GM12878 (cell line): ENCODE results near the gene PROX2. TPM values are rescaled to one million over a fixed set of nuclear protein-coding genes. Genes with fewer than 3 reads are reported as not detected.

Source experiments
- ATAC-seq: fragments of 200-7000 bp; cut with Tn5 transposase; 3 replicates; pipeline ENCODE4 v1.9.1; 2020; ENCODE audit warnings: mild to moderate bottlenecking, moderate library complexity
- BruUV-seq: library from RNA; stranded (reverse); fragments of 400-500 nt; replicated peaks from 2 replicates; lab custom pipeline; 2021; lab: Mats Ljungman, UMichigan
- CTCF ChIA-PET: fragments of 300-600 bp; sonication (Branson Sonifier 250); formaldehyde crosslinking; extraction: SDS; loops from one replicate; lab custom pipeline; 2021; ENCODE audit warnings: inconsistent platforms; lab: Yijun Ruan, JAX
- POLR2A ChIA-PET: fragments of 350-600 bp; formaldehyde crosslinking; extraction: SDS; loops from one replicate; lab custom pipeline; 2021; ENCODE audit warnings: inconsistent platforms; lab: Charles Lee
- RAD21 ChIA-PET: fragments of 300-600 bp; sonication (Branson Sonifier 250); formaldehyde crosslinking; loops from one replicate; lab custom pipeline; 2023; ENCODE audit warnings: antibody characterized with exemption; ENCODE audit not compliant: unreplicated experiment; lab: Charles Lee
- SMC1A ChIA-PET: fragments of 300-600 bp; sonication (Branson Sonifier 250); formaldehyde crosslinking; loops from one replicate; lab custom pipeline; 2023; ENCODE audit not compliant: unreplicated experiment, uncharacterized antibody; lab: Charles Lee
- DNase-seq: peaks from one replicate; pipeline ENCODE4 v3.0.0-alpha.2; 2011; ENCODE audit warnings: low read depth, low spot score
- FAIRE-seq: peaks from 3 replicates; lab custom pipeline; 2011; peaks lifted over from hg19 to GRCh38; lab: Jason Lieb, UNC
- H2AFZ ChIP-seq: 2 replicates; pipeline ENCODE4 v1.6.0; 2011; ENCODE audit warnings: low read depth, low read length, control low read depth; ENCODE audit not compliant: control insufficient read depth
- H3K27ac ChIP-seq: 2 replicates; pipeline ENCODE4 v1.5.1; 2011; ENCODE audit warnings: control low read depth; ENCODE audit not compliant: control insufficient read depth, insufficient read depth
- H3K27me3 ChIP-seq, 2 experiments: replicated peaks in 1 of 2; 2 replicates each; pipeline versions ENCODE4 v1.6.0 to v1.6.1; 2011; ENCODE audit warnings: low read length in 1 of 2; ENCODE audit not compliant: control insufficient read depth in 2 of 2, insufficient read depth in 2 of 2
- H3K36me3 ChIP-seq, 2 experiments: 2 replicates each; pipeline ENCODE4 v1.5.1; 2011; ENCODE audit warnings: low read length in 1 of 2; ENCODE audit not compliant: control insufficient read depth in 2 of 2, insufficient read depth in 2 of 2
- H3K4me1 ChIP-seq: 2 replicates; pipeline ENCODE4 v1.6.1; 2011; ENCODE audit warnings: mild to moderate bottlenecking, low read length, moderate library complexity, mixed read lengths; ENCODE audit not compliant: control insufficient read depth, insufficient read depth
- H3K4me2 ChIP-seq: 2 replicates; pipeline ENCODE4 v1.6.0; 2011; ENCODE audit warnings: control low read depth; ENCODE audit not compliant: control insufficient read depth, insufficient read depth
- H3K4me3 ChIP-seq: fragments of 200-600 bp; sonication (generic); 2 replicates; pipeline ENCODE4 v1.5.1; 2016
- H3K79me2 ChIP-seq: 2 replicates; pipeline ENCODE4 v1.6.0; 2011; ENCODE audit warnings: low read length; ENCODE audit not compliant: control insufficient read depth, insufficient read depth
- H3K9ac ChIP-seq: 2 replicates; pipeline ENCODE4 v1.8.0; 2011; ENCODE audit warnings: low read length, control low read depth, mixed read lengths; ENCODE audit not compliant: control insufficient read depth, insufficient read depth
- H3K9me3 ChIP-seq: replicated peaks from 3 replicates; pipeline ENCODE4 v1.5.1; 2011; ENCODE audit warnings: mild to moderate bottlenecking, low read length; ENCODE audit not compliant: control insufficient read depth, insufficient read depth
- H4K20me1 ChIP-seq: 2 replicates; pipeline ENCODE4 v1.6.0; 2011; ENCODE audit not compliant: control insufficient read depth, insufficient read depth
- ATF7 ChIP-seq: fragments of 450-650 bp; IDR thresholded peaks from 2 replicates; pipeline ENCODE4 v1.6.1; 2016; ENCODE audit warnings: low read depth, mild to moderate bottlenecking
- DPF2 ChIP-seq: fragments of 450-650 bp; IDR thresholded peaks from 2 replicates; pipeline ENCODE4 v1.6.1; 2017; ENCODE audit warnings: mild to moderate bottlenecking
- EED ChIP-seq: sonication (generic); IDR thresholded peaks from 2 replicates; pipeline ENCODE4 v1.6.1; 2016; ENCODE audit warnings: antibody characterized with exemption, low read depth
- ESRRA ChIP-seq: IDR thresholded peaks from 2 replicates; pipeline ENCODE4 v1.6.1; 2012; ENCODE audit warnings: mild to moderate bottlenecking, low read length, improper control_type of control experiment
- KLF5 ChIP-seq: fragments of 450-650 bp; IDR thresholded peaks from 2 replicates; pipeline ENCODE4 v1.6.1; 2014; ENCODE audit warnings: mild to moderate bottlenecking; ENCODE audit not compliant: partially characterized antibody
- LARP7 ChIP-seq: fragments of 450-650 bp; IDR thresholded peaks from 2 replicates; pipeline ENCODE4 v1.6.1; 2017; ENCODE audit warnings: mild to moderate bottlenecking
- MTA2 ChIP-seq: fragments of 450-650 bp; IDR thresholded peaks from 2 replicates; pipeline ENCODE4 v1.6.1; 2016; ENCODE audit warnings: low read depth, mild to moderate bottlenecking, moderate library complexity
- MXI1 ChIP-seq: fragments of 150-350 bp; IDR thresholded peaks from 2 replicates; pipeline ENCODE4 v1.6.1; 2011; ENCODE audit warnings: low read depth, mild to moderate bottlenecking, inconsistent platforms, low read length, improper control_type of control experiment
- NRF1 ChIP-seq: conservative IDR thresholded peaks from 2 replicates; pipeline ENCODE4 v1.6.1; 2011; ENCODE audit warnings: mild to moderate bottlenecking, low read depth, low read length, improper control_type of control experiment
- POU2F2 ChIP-seq: IDR thresholded peaks from 3 replicates; pipeline ENCODE4 v1.6.1; 2011; ENCODE audit warnings: low read depth, mild to moderate bottlenecking, low read length, borderline replicate concordance
- RAD51 ChIP-seq: fragments of 450-650 bp; IDR thresholded peaks from 2 replicates; pipeline ENCODE4 v1.6.1; 2016; ENCODE audit warnings: moderate library complexity, mild to moderate bottlenecking, inconsistent platforms
- RBBP5 ChIP-seq: fragments of 200-600 bp; sonication (generic); conservative IDR thresholded peaks from 2 replicates; pipeline ENCODE4 v1.6.1; 2016
- SIX5 ChIP-seq: IDR thresholded peaks from 2 replicates; pipeline ENCODE4 v1.6.1; 2011; ENCODE audit warnings: mild to moderate bottlenecking, low read depth, low read length, moderate library complexity; ENCODE audit not compliant: severe bottlenecking
- WGBS: methylation state at CpG from one replicate; pipeline ENCODE4 v1.1.6; 2016; ENCODE audit warnings: low lambda C conversion rate; ENCODE audit not compliant: insufficient replicate concordance, insufficient coverage; ENCODE audit errors: missing lambda C conversion rate; 5-methylcytosine and 5-hydroxymethylcytosine counted together
- in situ Hi-C: fragments of 300-500 bp; cut with MboI; formaldehyde crosslinking; loops from 9 replicates; pipeline ENCODE4 v1.14.3; 2018; ENCODE audit warnings: mixed read lengths
- intact Hi-C: fragments of 100-400 bp; cut with micrococcal nuclease; formaldehyde crosslinking; loops from one replicate; pipeline ENCODE4 v1.14.2; 2022; ENCODE audit not compliant: unreplicated experiment
- polyA plus RNA-seq, 11 experiments: library from polyadenylated mRNA; depleted of rRNA in 4 of 11; unstranded in 6 of 11; stranded (reverse) in 5 of 11; fragments of >200 nt; fragmentation: Nextera tagmentation in 4 of 11; fragmentation: Illumina TruSeq in 1 of 11; extraction: Ambion mirVana in 4 of 11; extraction: Trizol in 1 of 11; gene quantifications; 1 replicate in 1 of 11; 2 replicates in 10 of 11; pipeline versions ENCODE4 v1.2.1 to v1.2.3, GENCODE V29; 2011 to 2016; ENCODE audit warnings: inconsistent platforms in 2 of 11, missing spikeins in 2 of 11, low read depth in 1 of 11
- total RNA-seq, 4 experiments: library from RNA; depleted of rRNA in 3 of 4; stranded (reverse); fragments of >200 nt in 3 of 4; fragmentation: Illumina TruSeq in 1 of 4; extraction: Trizol in 1 of 4; gene quantifications; 2 replicates each; pipeline versions ENCODE4 v1.2.1 to v1.2.3, GENCODE V29; 2013 to 2021
- TF ChIP-seq, protein P1 (sequence below): IDR thresholded peaks from 2 replicates; pipeline ENCODE4 v1.6.1; 2012; ENCODE audit warnings: low read depth, low read length, improper control_type of control experiment
- TF ChIP-seq, protein P2 (sequence below): fragments of 450-650 bp; conservative IDR thresholded peaks from 2 replicates; pipeline ENCODE4 v1.6.1; 2017; ENCODE audit warnings: mild to moderate bottlenecking, moderate library complexity

PROX2 gene
- total and polyA plus RNA-seq, 10 of the 15 experiments (the other 5 are each of a cell fraction or from before 2014, with no cell fraction given) = 0.04 to 0.42 (median 0.19) TPM

DNA sequence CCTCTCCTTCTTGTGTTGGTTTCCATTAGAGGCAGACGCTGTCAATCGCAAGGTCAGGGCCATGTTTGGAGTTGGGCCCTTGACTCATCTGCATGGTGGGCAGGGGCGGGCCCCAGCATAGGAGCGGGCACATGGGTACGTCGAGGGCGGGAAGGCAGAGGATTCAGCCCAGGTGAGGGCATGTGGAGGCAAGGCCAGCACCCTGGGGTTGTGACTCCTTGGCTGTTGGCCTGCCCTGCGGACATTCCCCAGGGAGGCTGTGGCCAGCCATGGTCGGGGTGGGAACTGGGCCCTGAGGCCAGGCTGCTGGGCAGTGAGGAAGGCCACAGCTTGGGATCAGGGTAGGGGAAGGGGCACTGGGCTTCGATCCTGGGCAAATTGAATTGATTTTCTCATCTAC is 36.9 kb upstream of the PROX2 start:
- Histone ChIP-seq H4K20me1 (no peaks in the 10 kb centered on the region), H3K9me3 (no peaks in the 10 kb centered on the region), H3K4me1 (no peaks in the 10 kb centered on the region), H3K27me3 (no peaks in the 10 kb centered on the region), H3K4me2 (no peak overlapping the region), H3K9ac (no peak overlapping the region), H3K36me3 (no peaks in the 10 kb centered on the region; a peak in 1 of 4 replicates), H3K79me2 (no peaks in the 10 kb centered on the region), H3K4me3 (no peak overlapping the region), H2AFZ (no peak overlapping the region), H3K27ac (no peak overlapping the region)
- BruUV-seq = no TSS peak
- ChIA-PET POLR2A (no interaction called here), CTCF (interaction anchor here (1.3 to 26.0 kb wide), 2 partner anchors 20 to 54 kb away, joined by 3 to 552 read pairs; no protein-coding TSS in a partner anchor), SMC1A (interaction anchor here (0.6 to 1.0 kb wide), 2 partner anchors 31 to 176 kb away, joined by 3 read pairs; no protein-coding TSS in a partner anchor), RAD21 (no interaction called here)
- intact Hi-C loops = no loop called here
- TF ChIP-seq ESRRA = no peak
- no peak for TF ChIP-seq LARP7
- no peak for TF ChIP-seq RAD51
- no peak for TF ChIP-seq EED
- TF ChIP-seq MTA2 = no peak
- TF ChIP-seq, protein P1, sequence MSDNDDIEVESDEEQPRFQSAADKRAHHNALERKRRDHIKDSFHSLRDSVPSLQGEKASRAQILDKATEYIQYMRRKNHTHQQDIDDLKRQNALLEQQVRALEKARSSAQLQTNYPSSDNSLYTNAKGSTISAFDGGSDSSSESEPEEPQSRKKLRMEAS = no peak
- no peak for TF ChIP-seq NRF1
- no peak for TF ChIP-seq ATF7
- no peak for DNase-seq
- no peak for ATAC-seq
- no peak for FAIRE-seq
- in situ Hi-C loops = no loop called here
- 76% methylated on average over 10 of the region's 10 CpGs for WGBS

DNA sequence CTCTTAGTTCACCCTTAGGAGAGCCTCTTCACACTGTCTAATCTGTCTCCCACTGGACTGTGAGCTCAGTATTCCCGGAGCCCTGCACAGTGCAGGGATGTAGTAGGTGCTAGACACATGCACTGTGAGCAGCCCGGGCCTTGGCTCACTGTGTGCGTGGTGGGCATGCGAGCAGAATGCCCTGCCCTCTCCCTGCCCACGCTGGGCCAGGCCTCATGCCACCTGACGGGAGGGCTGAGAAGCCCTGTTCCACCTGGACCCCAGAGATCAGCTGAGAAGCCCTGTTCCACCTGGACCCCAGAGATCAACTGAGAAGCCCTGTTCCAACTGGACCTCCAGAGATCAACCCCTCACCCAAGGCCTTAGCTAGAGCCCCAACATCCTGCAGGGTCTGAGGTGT is 36.2 kb upstream of the PROX2 start:
- ChIA-PET SMC1A (interaction anchor here (1.0 to 1.4 kb wide), 2 partner anchors 9 to 81 kb away, joined by 3 read pairs; no protein-coding TSS in a partner anchor), CTCF (interaction anchor here (0.6 to 26.0 kb wide), 5 partner anchors 9 to 389 kb away, joined by 3 to 552 read pairs (median 4); no protein-coding TSS in a partner anchor), RAD21 (no interaction called here), POLR2A (no interaction called here)
- Histone ChIP-seq H3K4me2 (no peak overlapping the region), H3K4me3 (no peak overlapping the region), H3K9ac (no peak overlapping the region), H3K27ac (no peak overlapping the region), H3K9me3 (no peaks in the 10 kb centered on the region), H3K4me1 (no peaks in the 10 kb centered on the region), H2AFZ (no peak overlapping the region), H4K20me1 (no peaks in the 10 kb centered on the region), H3K36me3 (no peaks in the 10 kb centered on the region; a peak in 1 of 4 replicates), H3K27me3 (no peaks in the 10 kb centered on the region), H3K79me2 (no peaks in the 10 kb centered on the region)
- intact Hi-C loops = no loop called here
- WGBS = 26% methylated on average over 6 of the region's 6 CpGs
- in situ Hi-C loops = no loop called here
- DNase-seq (no peak), ATAC-seq (no peak), FAIRE-seq (no peak)
- BruUV-seq = no TSS peak
- no peak for TF ChIP-seq RBBP5
- TF ChIP-seq SIX5 = no peak
- TF ChIP-seq DPF2 = no peak
- TF ChIP-seq POU2F2 = no peak
- TF ChIP-seq, protein P2, sequence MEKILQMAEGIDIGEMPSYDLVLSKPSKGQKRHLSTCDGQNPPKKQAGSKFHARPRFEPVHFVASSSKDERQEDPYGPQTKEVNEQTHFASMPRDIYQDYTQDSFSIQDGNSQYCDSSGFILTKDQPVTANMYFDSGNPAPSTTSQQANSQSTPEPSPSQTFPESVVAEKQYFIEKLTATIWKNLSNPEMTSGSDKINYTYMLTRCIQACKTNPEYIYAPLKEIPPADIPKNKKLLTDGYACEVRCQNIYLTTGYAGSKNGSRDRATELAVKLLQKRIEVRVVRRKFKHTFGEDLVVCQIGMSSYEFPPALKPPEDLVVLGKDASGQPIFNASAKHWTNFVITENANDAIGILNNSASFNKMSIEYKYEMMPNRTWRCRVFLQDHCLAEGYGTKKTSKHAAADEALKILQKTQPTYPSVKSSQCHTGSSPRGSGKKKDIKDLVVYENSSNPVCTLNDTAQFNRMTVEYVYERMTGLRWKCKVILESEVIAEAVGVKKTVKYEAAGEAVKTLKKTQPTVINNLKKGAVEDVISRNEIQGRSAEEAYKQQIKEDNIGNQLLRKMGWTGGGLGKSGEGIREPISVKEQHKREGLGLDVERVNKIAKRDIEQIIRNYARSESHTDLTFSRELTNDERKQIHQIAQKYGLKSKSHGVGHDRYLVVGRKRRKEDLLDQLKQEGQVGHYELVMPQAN = no peak
- TF ChIP-seq MXI1 = no peak
- TF ChIP-seq KLF5 = no peak
